NCI-H128 (cell line): ENCODE results near the gene HTR5A.
"Not testable (repeated sequence)": the region's sequence is repeated elsewhere in the genome, so short reads cannot be mapped to it uniquely, and the experiment has no call there.

Experiments used
- DNase-seq: peaks from one replicate; lab custom pipeline; 2025; ENCODE audit not compliant: unreplicated experiment; lab: John Stamatoyannopoulos, UW

The HTR5A gene

DNA sequence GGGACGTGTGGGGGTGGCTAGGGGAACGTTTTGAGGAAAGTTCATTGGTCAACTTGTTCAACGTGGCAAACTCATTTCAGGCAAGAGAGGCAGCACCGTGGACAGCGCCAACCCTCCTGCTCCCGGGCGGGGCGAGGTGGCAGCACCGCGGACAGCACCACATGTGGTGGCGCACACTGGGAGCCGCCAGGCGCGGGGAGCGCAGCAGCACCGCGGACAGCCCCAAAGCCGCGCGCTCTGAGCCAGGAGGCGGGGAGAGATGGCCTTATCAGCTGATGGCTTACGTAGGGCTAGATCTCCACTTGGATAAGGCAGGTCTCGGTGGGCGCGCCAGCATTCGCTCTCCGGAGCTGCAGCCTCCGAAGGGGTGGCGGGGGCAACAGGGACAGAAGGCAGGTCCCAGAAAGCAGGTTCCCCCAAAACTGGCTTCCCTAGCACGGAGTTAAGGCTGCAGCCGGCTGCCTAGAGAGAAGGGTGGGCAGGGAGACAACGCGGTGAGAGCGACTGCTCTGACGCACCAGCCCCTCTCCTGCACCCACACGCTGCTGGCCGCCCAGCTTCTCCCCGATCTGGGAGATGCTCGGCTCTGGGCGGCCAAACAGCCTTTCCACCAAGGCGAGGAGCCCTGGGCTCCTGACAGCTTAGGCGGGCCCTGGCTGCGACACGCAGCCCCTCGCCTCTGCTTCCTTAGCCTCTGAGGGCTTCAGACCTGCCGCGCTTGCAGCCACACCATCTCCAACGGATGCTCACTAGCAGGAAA lies at the start of gene HTR5A:
Gene HTR5A, plus strand, starts transcription at position 333 of the 760 bp plus-strand sequence. CDS start 576 bp downstream, outside the sequence.
- no peak for DNase-seq

DNA sequence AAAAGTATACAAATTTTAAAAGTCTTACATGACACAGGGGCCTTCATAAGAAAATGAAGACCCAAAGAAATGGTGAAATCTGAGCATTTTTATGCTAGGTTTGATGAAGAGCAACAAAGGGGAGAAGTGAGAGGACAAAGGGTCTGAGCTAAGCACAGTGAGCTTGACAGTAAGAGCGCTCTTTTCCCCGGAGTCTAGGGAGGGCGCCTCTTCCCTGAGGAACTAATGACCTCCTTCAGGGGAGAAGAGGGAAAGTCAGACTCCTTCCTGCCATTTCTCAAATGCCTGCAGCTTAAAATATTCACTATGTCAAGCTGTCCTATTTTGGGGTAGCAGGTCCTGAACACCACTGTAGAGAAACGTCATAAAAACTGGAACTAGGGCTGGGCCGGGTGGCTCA lies 49.1 kb upstream of the HTR5A start:
- DNase-seq, result no peak

DNA sequence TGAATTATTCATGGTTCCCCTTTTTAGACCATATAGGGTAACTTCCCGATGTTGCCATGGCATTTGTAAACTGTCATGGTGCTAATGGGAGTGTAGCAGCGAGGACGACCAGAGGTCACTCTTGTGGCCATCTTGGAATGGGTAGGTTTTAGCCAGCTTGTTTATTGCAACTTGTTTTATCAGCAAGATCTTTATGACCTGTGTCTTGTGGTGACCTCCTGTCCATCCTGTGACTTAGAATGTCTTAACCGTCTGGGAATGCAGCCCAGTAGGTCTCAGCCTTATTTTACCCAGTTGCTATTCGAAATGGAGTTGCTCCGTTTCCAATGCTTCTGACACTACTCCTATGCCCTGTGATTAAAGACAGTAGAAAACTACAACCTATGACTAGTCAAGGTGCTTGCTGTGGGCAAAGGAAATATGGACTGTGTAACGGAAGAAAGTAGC lies 48.4 kb upstream of the HTR5A start:
- no peak for DNase-seq

DNA sequence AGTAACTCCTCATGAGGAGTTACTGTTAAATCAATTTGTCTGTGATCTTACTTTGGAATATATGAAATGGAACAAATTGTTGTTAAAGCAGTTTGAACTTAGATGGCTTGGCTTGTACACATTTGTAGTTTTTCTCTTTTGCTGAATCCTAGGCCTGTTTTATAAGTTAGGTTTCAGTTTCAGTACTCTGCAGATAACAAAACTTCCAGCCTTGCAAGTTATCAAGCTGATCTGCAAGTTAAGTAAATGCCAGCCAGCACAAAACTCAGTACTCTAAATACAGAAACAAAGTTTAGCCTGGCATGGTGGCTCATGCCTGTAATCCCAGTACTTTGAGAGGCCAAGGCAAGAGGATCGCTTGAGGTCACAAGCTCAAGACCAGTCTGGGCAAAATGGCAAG lies 42.2 kb upstream of the HTR5A start:
- no peak for DNase-seq

DNA sequence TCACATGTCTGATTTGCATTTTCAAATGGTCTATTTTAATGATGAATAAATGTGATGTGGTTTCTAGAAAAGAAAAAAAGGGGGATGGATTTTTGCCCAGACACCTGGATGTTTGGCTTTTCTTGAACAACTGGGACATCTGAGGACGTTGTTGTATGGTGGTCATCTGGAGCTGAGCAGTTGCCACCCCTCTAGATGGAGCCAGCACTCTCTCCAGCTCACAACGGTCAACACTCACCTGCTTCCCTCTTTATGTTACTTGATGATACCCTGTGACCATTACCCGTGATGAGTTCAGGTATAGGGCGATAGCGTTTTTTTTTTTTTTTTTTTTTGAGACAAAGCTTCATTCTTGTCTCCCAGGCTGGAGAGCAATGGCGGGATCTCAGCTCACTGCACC lies 37.1 kb upstream of the HTR5A start:
- no peak for DNase-seq

- not testable (repeated sequence) for DNase-seq
These were observed 35.6 kb upstream of the HTR5A start for GRCh38 chr7:155034495-155034894.

DNA sequence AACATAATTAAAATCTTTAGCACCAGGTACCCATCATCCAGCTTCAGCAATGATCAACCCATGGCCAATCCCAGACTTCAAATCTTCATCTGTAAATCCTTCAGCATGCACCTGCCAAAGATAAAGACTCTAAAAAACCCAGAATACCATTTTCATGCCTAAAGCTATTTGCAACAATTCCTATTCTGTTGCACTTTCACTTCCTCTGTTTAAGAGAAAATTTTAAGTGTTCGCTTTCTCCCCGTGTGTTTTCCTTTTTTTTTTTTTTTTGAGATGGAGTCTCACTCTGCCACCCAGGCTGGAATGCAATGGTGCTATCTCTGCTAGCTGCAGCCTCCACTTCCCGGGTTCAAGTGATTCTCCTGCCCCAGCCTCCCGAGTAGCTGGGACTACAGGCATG lies 31.8 kb upstream of the HTR5A start:
- DNase-seq, result no peak

GRCh38 chr7:155043756-155044155 lies 26.4 kb upstream of the HTR5A start:
- DNase-seq, result no peak

- no peak for DNase-seq
These were observed 22.1 kb upstream of the HTR5A start for GRCh38 chr7:155048006-155048405.

GRCh38 chr7:155051355-155051754 lies 18.8 kb upstream of the HTR5A start:
- DNase-seq, result no peak

- no peak for DNase-seq
These were observed 17.1 kb upstream of the HTR5A start for GRCh38 chr7:155053002-155053401.

GRCh38 chr7:155054761-155055160 lies 15.4 kb upstream of the HTR5A start:
- no peak for DNase-seq

DNA sequence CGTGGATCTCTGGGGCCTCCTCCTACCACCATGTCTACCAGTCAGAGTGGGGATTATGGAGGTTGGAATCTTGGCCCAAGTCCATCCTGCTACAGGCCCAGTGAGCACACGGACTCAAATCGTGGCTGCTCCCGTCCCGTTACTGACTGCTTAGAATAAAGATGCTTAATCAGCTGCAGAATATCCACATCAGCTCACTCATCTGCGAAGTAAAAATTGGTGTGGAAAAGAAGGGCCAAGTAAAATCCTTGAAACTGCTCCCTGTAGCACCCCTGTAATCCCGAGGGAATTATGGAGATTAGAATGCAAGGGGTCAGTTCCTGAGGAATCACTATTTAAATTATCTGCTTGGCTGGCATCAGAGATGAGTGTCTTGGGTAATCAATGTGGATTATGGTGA lies 13.0 kb upstream of the HTR5A start:
- no peak for DNase-seq

GRCh38 chr7:155058896-155059295 lies 11.2 kb upstream of the HTR5A start:
- DNase-seq, result no peak

DNA sequence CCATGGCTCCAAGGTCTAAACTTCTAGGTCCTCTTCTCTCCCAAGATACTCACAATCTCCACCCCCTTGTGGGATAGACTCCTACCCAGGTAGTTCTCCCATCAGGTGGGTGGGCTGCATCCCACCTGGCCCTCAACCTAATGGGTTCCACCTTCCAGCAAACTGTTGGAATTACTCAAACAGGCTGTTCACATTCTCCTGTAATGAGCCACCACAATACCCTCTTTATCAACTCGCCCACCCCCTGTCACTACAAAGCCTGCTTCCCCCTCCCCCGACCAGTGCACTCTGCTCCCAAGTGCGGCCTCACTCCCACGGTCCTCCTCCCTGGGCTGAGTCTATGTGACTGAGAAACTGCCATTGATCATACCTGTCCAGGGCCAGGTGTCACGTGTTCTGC lies 10.4 kb upstream of the HTR5A start:
- no peak for DNase-seq

DNA sequence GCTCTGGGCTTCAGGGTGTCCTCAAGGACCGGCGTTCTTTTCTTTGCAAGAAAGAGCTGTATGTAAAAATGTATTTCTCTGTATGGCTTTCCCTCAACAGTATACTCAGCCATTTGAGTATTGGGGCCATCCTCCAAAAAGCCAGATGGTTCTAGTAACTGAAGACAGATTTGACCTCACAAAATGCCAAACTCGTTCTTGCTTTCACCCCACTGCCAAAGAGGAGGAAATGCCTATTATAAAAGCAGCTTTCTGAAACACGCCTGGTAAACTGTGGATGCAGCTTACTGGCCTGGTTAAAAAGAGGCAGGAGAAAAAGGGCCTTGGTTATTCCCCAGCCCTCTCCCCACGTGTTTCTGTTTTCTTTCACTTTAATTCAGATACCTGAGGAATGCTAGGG lies 7.7 kb upstream of the HTR5A start:
- DNase-seq, result no peak

GRCh38 chr7:155064186-155064585 lies 5.9 kb upstream of the HTR5A start:
- no peak for DNase-seq

DNA sequence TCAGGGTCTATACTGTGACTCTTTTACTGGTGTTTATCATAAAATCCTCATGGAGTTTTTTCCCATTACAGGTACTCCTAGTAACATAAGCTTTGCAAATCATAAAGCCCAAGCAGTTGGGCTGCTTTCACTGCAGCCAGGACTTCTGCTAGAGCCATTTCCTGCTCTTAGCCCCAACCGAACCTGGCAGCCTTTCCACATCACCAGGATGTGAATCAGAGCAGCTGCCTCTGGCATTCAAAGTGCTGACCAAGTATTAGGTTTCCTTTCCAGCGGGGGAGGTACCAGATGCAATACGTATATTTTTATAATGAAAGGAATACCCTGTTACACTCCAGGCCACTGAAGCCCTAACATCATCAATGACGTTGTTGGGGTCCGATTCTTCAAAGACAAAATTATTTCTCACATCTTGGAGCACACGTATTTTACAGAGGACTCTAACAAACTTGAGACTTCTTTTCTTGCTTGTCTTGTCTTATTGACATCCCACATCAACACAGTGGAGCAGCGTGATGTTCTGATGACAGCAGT lies 3.6 kb upstream of the HTR5A start:
- DNase-seq, result no peak

DNA sequence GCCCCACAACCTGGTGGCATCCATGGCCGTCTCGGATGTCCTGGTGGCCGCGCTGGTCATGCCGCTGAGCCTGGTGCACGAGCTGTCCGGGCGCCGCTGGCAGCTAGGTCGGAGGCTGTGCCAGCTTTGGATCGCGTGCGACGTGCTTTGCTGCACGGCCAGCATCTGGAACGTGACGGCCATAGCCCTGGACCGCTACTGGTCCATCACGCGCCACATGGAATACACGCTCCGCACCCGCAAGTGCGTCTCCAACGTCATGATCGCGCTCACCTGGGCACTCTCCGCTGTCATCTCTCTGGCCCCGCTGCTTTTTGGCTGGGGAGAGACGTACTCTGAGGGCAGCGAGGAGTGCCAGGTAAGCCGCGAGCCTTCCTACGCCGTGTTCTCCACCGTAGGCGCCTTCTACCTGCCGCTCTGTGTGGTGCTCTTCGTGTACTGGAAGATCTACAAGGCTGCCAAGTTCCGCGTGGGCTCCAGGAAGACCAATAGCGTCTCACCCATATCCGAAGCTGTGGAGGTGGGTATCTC lies 1.1 kb downstream of the HTR5A start:
- DNase-seq, result no peak

- no peak for DNase-seq
These were observed 1.9 kb downstream of the HTR5A start for GRCh38 chr7:155071916-155072571.

DNA sequence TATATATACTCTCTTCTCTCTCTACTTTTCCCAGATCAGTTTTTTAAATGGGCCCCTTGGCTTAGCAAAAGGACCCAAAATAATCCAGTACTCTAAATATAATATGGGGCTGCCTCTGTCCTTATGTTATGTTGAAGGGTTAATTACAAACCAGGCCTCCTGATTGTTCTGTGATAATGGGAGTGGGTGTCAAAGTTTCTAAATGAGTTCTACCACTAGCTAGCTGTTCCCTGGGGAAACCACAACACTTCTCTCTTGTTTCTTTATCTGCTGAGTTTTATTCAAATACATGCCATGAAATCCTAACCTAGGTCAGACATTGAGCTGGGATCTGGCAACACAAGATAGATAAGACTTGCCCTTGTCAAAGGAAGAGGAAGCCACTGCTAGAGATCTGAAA lies 3.8 kb downstream of the HTR5A start:
- no peak for DNase-seq

DNA sequence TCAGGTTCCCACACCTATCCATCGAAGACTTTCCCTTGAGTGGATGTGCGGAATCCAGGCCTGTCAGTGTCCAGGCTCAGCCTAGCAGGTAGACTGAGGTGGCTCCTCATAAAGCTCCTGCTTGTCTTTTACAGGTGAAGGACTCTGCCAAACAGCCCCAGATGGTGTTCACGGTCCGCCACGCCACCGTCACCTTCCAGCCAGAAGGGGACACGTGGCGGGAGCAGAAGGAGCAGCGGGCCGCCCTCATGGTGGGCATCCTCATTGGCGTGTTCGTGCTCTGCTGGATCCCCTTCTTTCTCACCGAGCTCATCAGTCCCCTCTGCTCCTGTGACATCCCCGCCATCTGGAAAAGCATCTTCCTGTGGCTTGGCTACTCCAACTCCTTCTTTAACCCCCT lies 13.9 kb downstream of the HTR5A start:
- DNase-seq, result no peak
